DND-41 (cell line): ENCODE data around the gene ZNF891.

ENCODE experiments used
- ATAC-seq: fragments of 200-7000 bp; cut with Tn5 transposase; 3 replicates; pipeline ENCODE4 v1.9.1; 2021; ENCODE audit warnings: low read depth; ENCODE audit not compliant: insufficient read depth
- DNase-seq: peaks from one replicate; pipeline ENCODE4 v3.0.0-alpha.2; 2020
- H2AFZ ChIP-seq: 2 replicates; pipeline ENCODE4 v1.6.0; 2012; ENCODE audit warnings: low read depth, low read length
- H3K27ac ChIP-seq: 2 replicates; pipeline ENCODE4 v1.5.1; 2012; ENCODE audit warnings: low read length, inconsistent platforms
- H3K27me3 ChIP-seq: fragments of 200-600 bp; sonication (generic); 2 replicates; pipeline ENCODE4 v1.6.0; 2012; ENCODE audit warnings: low read length, mild to moderate bottlenecking, inconsistent platforms; ENCODE audit not compliant: insufficient read depth, poor library complexity
- H3K36me3 ChIP-seq: 2 replicates; pipeline ENCODE4 v1.5.1; 2012; ENCODE audit warnings: low read length, inconsistent platforms; ENCODE audit not compliant: insufficient read depth
- H3K4me1 ChIP-seq: 2 replicates; pipeline ENCODE4 v1.5.1; 2012; ENCODE audit warnings: mild to moderate bottlenecking, low read length; ENCODE audit not compliant: insufficient read depth
- H3K4me2 ChIP-seq: 2 replicates; pipeline ENCODE4 v1.6.0; 2012; ENCODE audit warnings: mild to moderate bottlenecking, moderate library complexity, low read length, inconsistent platforms; ENCODE audit not compliant: insufficient read depth
- H3K4me3 ChIP-seq, 2 experiments: fragments of 200-600 bp in 1 of 2; shearing (Covaris generic) in 1 of 2; 2 replicates each; pipeline ENCODE4 v1.5.1; 2012 to 2016; ENCODE audit warnings: inconsistent platforms in 2 of 2, low read length in 2 of 2, mild to moderate bottlenecking in 2 of 2, low read depth in 1 of 2, moderate library complexity in 1 of 2
- H3K79me2 ChIP-seq: 2 replicates; pipeline ENCODE4 v1.6.0; 2012; ENCODE audit warnings: low read length, inconsistent platforms; ENCODE audit not compliant: insufficient read depth
- H3K9ac ChIP-seq: 2 replicates; pipeline ENCODE4 v1.6.0; 2012; ENCODE audit warnings: low read depth, mild to moderate bottlenecking, inconsistent platforms, low read length, moderate library complexity
- H3K9me3 ChIP-seq: 2 replicates; pipeline ENCODE4 v1.5.1; 2012; ENCODE audit warnings: low read length, moderate library complexity, mild to moderate bottlenecking, inconsistent platforms; ENCODE audit not compliant: insufficient read depth, severe bottlenecking
- H4K20me1 ChIP-seq: 2 replicates; pipeline ENCODE4 v1.6.0; 2012; ENCODE audit warnings: low read length; ENCODE audit not compliant: insufficient read depth
- EZH2 ChIP-seq: IDR thresholded peaks from 3 replicates; pipeline ENCODE4 v1.6.1; 2012; ENCODE audit warnings: borderline replicate concordance, low read depth, mild to moderate bottlenecking, moderate library complexity, low read length, inconsistent platforms; ENCODE audit not compliant: severe bottlenecking
- TF ChIP-seq, protein P1 (sequence below): IDR thresholded peaks from 2 replicates; pipeline ENCODE4 v1.5.1; 2012; ENCODE audit warnings: borderline replicate concordance, low read length, moderate library complexity, mild to moderate bottlenecking; ENCODE audit not compliant: poor library complexity, severe bottlenecking; ENCODE audit errors: extremely low read depth

Gene ZNF891

DNA sequence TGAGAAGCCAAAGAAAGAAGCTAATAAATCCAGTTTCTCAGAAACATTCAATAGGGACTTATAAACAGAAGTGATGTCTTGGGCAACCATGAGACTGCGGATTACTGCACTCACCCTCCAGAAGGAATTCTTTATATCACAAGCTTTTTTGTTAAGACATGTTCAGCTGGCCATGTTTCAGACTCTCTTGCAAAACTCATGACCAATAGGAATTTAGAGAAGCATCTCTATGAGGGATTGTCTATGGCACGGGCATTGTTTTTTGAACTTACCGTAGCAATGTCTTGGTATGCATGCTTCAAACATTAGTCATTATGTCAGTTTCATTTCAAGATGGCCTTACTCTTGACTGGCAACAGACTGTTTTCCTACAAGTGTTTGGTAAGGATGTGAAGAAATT lies 35.7 kb upstream of the ZNF891 start:
- H4K20me1 ChIP-seq = no peaks in the 10 kb centered on the region
- DNase-seq = no peak
- ATAC-seq = no peak

DNA sequence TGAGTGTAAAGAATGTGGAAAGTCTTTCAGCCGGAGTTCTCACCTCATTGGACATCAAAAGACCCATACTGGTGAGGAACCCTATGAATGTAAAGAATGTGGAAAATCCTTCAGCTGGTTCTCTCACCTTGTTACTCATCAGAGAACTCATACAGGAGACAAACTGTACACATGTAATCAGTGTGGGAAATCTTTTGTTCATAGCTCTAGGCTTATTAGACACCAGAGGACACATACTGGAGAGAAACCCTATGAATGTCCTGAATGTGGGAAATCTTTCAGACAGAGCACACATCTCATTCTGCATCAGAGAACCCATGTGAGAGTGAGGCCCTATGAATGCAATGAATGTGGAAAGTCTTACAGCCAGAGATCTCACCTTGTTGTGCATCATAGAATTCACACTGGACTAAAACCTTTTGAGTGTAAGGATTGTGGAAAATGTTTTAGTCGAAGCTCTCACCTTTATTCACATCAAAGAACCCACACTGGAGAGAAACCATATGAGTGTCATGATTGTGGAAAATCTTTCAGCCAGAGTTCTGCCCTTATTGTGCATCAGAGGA lies 26.1 kb upstream of the ZNF891 start:
- no peak overlapping the region for H3K4me2 ChIP-seq
- no peaks in the 10 kb centered on the region for H3K4me1 ChIP-seq
- ATAC-seq (no peak), DNase-seq (no peak)
- no peak overlapping the region for H3K9ac ChIP-seq
- H3K79me2 ChIP-seq = no peaks in the 10 kb centered on the region
- H4K20me1 ChIP-seq = no peaks in the 10 kb centered on the region
- H3K36me3 ChIP-seq = peaks cover 77% of the 10 kb centered on the region
- H2AFZ ChIP-seq = no peak overlapping the region
- H3K9me3 ChIP-seq = peaks cover 75% of the 10 kb centered on the region
- no peak overlapping the region for H3K4me3 ChIP-seq
- TF ChIP-seq, protein P1, sequence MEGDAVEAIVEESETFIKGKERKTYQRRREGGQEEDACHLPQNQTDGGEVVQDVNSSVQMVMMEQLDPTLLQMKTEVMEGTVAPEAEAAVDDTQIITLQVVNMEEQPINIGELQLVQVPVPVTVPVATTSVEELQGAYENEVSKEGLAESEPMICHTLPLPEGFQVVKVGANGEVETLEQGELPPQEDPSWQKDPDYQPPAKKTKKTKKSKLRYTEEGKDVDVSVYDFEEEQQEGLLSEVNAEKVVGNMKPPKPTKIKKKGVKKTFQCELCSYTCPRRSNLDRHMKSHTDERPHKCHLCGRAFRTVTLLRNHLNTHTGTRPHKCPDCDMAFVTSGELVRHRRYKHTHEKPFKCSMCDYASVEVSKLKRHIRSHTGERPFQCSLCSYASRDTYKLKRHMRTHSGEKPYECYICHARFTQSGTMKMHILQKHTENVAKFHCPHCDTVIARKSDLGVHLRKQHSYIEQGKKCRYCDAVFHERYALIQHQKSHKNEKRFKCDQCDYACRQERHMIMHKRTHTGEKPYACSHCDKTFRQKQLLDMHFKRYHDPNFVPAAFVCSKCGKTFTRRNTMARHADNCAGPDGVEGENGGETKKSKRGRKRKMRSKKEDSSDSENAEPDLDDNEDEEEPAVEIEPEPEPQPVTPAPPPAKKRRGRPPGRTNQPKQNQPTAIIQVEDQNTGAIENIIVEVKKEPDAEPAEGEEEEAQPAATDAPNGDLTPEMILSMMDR = no peak
- TF ChIP-seq EZH2 = no peak
- no peak overlapping the region for H3K27ac ChIP-seq
- H3K27me3 ChIP-seq = no peaks in the 10 kb centered on the region

More for the DNA sequence above, 35.7 kb upstream of the ZNF891 start:
- Histone ChIP-seq H2AFZ (no peak overlapping the region), H3K9ac (no peak overlapping the region), H3K79me2 (no peaks in the 10 kb centered on the region), H3K4me3 (no peak overlapping the region), H3K4me2 (no peak overlapping the region), H3K36me3 (no peaks in the 10 kb centered on the region), H3K9me3 (peaks cover 38% of the 10 kb centered on the region), H3K27ac (no peak overlapping the region), H3K4me1 (no peaks in the 10 kb centered on the region), H3K27me3 (no peaks in the 10 kb centered on the region)
- TF ChIP-seq, protein P1 = no peak
- no peak for TF ChIP-seq EZH2

DNA sequence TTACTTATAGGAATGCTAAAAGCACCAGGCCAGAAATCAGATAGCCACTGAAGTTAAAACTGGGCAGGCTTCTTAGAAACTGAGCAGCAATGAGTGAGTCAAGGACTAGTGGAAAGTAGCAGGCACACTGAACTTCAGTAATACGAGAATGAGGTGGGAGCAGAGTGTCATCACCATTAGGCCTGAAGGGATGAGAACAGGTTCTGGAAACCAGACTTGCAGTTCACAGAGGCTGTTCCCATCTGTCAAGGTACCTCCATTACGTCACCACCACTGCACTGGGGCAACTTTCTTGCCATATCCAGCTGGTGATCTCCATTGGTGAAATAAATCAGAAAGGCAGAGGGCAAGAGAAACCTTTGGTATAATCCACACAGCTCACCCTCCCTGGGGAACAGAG lies 15.9 kb upstream of the ZNF891 start:
- no peak overlapping the region for H3K4me2 ChIP-seq
- H4K20me1 ChIP-seq = no peaks in the 10 kb centered on the region
- no peak overlapping the region for H3K4me3 ChIP-seq
- H3K36me3 ChIP-seq = peaks cover 82% of the 10 kb centered on the region
- no peak overlapping the region for H2AFZ ChIP-seq
- no peaks in the 10 kb centered on the region for H3K4me1 ChIP-seq
- H3K9ac ChIP-seq = no peak overlapping the region
- no peaks in the 10 kb centered on the region for H3K27me3 ChIP-seq
- H3K27ac ChIP-seq = no peak overlapping the region
- ATAC-seq (no peak), DNase-seq (no peak)
- H3K79me2 ChIP-seq = no peaks in the 10 kb centered on the region
- peaks cover 68% of the 10 kb centered on the region for H3K9me3 ChIP-seq
- TF ChIP-seq, protein P1 = no peak
- no peak for TF ChIP-seq EZH2
